HEK293 (cell line): ENCODE results near the gene C17orf67.

Experiments
- CTCF ChIA-PET: fragments of 350-600 bp; formaldehyde crosslinking; extraction: SDS; loops from one replicate; lab custom pipeline; 2021; ENCODE audit warnings: antibody characterized with exemption; lab: Yijun Ruan, JAX
- POLR2A ChIA-PET: fragments of 300-600 bp; formaldehyde crosslinking; extraction: SDS; loops from one replicate; lab custom pipeline; 2020; ENCODE audit warnings: antibody characterized with exemption, inconsistent platforms; lab: Yijun Ruan, JAX
- H3K27ac ChIP-seq: fragments of 200-500 bp; sonication (Bioruptor generic); 2 replicates; pipeline ENCODE4 v1.5.1; 2014; ENCODE audit warnings: low read depth, low read length, control low read depth, inconsistent platforms; ENCODE audit errors: extremely low read depth
- H3K36me3 ChIP-seq, 2 experiments: fragments of 200-500 bp in 1 of 2; sonication (Bioruptor generic) in 1 of 2; 1 replicate in 1 of 2; 2 replicates in 1 of 2; pipeline ENCODE4 v1.5.1; 2014 to 2017; ENCODE audit warnings: inconsistent platforms in 2 of 2, low read length in 2 of 2; ENCODE audit not compliant: control insufficient read depth in 2 of 2, insufficient read depth in 1 of 2
- H3K4me1 ChIP-seq: fragments of 200-500 bp; sonication (Bioruptor generic); 2 replicates; pipeline ENCODE4 v1.5.1; 2014; ENCODE audit warnings: mild to moderate bottlenecking, low read length, inconsistent platforms; ENCODE audit not compliant: control insufficient read depth, insufficient read depth
- H3K4me3 ChIP-seq: 2 replicates; pipeline ENCODE4 v1.5.1; 2011; ENCODE audit warnings: low read depth, mild to moderate bottlenecking, control low read depth, low read length, moderate library complexity
- H3K9me3 ChIP-seq: fragments of 200-500 bp; sonication (Bioruptor generic); 2 replicates; pipeline ENCODE4 v1.5.1; 2014; ENCODE audit warnings: low read depth, low read length, inconsistent platforms; ENCODE audit not compliant: control insufficient read depth, insufficient read depth
- GLIS1 ChIP-seq: fragments of 450-650 bp; formaldehyde crosslinking; IDR thresholded peaks from 2 replicates; pipeline ENCODE4 v1.5.1; 2016; ENCODE audit warnings: missing biosample characterization, missing genetic modification characterization
- HOXA7 ChIP-seq: sonication (generic); formaldehyde crosslinking; IDR thresholded peaks from 2 replicates; pipeline ENCODE4 v1.8.1; 2022; ENCODE audit warnings: missing genetic modification reagents, borderline replicate concordance
- KLF10 ChIP-seq: fragments of 450-650 bp; IDR thresholded peaks from 2 replicates; pipeline ENCODE4 v1.5.1; 2018; ENCODE audit warnings: missing biosample characterization, mild to moderate bottlenecking, missing genetic modification characterization
- ZBTB20 ChIP-seq: fragments of 450-650 bp; formaldehyde crosslinking; IDR thresholded peaks from 2 replicates; pipeline ENCODE4 v1.5.1; 2016; ENCODE audit warnings: missing biosample characterization, missing genetic modification characterization
- ZFP37 ChIP-seq: fragments of 450-650 bp; formaldehyde crosslinking; IDR thresholded peaks from 2 replicates; pipeline ENCODE4 v1.5.1; 2016; ENCODE audit warnings: missing biosample characterization, missing genetic modification characterization
- ZNF133 ChIP-seq: fragments of 450-650 bp; formaldehyde crosslinking; IDR thresholded peaks from 2 replicates; pipeline ENCODE4 v1.5.1; 2016; ENCODE audit warnings: missing biosample characterization, missing genetic modification characterization
- ZNF19 ChIP-seq: fragments of 450-650 bp; formaldehyde crosslinking; IDR thresholded peaks from 2 replicates; pipeline ENCODE4; 2016; ENCODE audit warnings: missing biosample characterization, missing genetic modification characterization, low read depth
- ZNF221 ChIP-seq: fragments of 450-650 bp; formaldehyde crosslinking; IDR thresholded peaks from 2 replicates; pipeline ENCODE4 v1.5.1; 2017; ENCODE audit warnings: missing biosample characterization, missing genetic modification characterization, borderline replicate concordance
- ZNF292 ChIP-seq: fragments of 450-650 bp; formaldehyde crosslinking; IDR thresholded peaks from 2 replicates; pipeline ENCODE4 v1.5.1; 2016; ENCODE audit warnings: low read depth, missing biosample characterization, missing genetic modification characterization, borderline replicate concordance
- ZNF366 ChIP-seq: fragments of 450-650 bp; formaldehyde crosslinking; conservative IDR thresholded peaks from 2 replicates; pipeline ENCODE4 v1.5.1; 2016; ENCODE audit warnings: missing biosample characterization, missing genetic modification characterization
- ZNF37A ChIP-seq: fragments of 450-650 bp; IDR thresholded peaks from 2 replicates; pipeline ENCODE4 v1.5.1; 2018; ENCODE audit warnings: missing biosample characterization, missing genetic modification characterization
- ZNF558 ChIP-seq: fragments of 450-650 bp; formaldehyde crosslinking; IDR thresholded peaks from 2 replicates; pipeline ENCODE4 v1.5.1; 2016; ENCODE audit warnings: missing biosample characterization, missing genetic modification characterization
- ZNF571 ChIP-seq: fragments of 450-650 bp; formaldehyde crosslinking; IDR thresholded peaks from 2 replicates; pipeline ENCODE4 v1.5.0; 2017; ENCODE audit warnings: missing biosample characterization, missing genetic modification characterization
- ZNF624 ChIP-seq: fragments of 450-650 bp; formaldehyde crosslinking; IDR thresholded peaks from 2 replicates; pipeline ENCODE4 v1.5.1; 2017; ENCODE audit warnings: missing biosample characterization, missing genetic modification characterization
- ZNF776 ChIP-seq: fragments of 450-650 bp; formaldehyde crosslinking; IDR thresholded peaks from 2 replicates; pipeline ENCODE4 v1.5.0; 2017; ENCODE audit warnings: missing biosample characterization, missing genetic modification characterization, borderline replicate concordance
- ZNF830 ChIP-seq: fragments of 450-650 bp; IDR thresholded peaks from 2 replicates; pipeline ENCODE4 v1.5.0; 2018; ENCODE audit warnings: missing biosample characterization, missing genetic modification characterization, low read depth, mild to moderate bottlenecking, moderate library complexity
- ZSCAN23 ChIP-seq: fragments of 450-650 bp; formaldehyde crosslinking; IDR thresholded peaks from 2 replicates; pipeline ENCODE4 v1.5.1; 2016; ENCODE audit warnings: missing biosample characterization, missing genetic modification characterization
- TF ChIP-seq, protein P1 (sequence below): fragments of 450-650 bp; formaldehyde crosslinking; IDR thresholded peaks from 2 replicates; pipeline ENCODE4 v1.5.1; 2016; ENCODE audit warnings: missing biosample characterization, missing genetic modification characterization
- TF ChIP-seq, protein P2 (sequence below): fragments of 450-650 bp; formaldehyde crosslinking; IDR thresholded peaks from 2 replicates; pipeline ENCODE4 v1.5.1; 2016; ENCODE audit warnings: missing biosample characterization, missing genetic modification characterization
- TF ChIP-seq, protein P3 (sequence below): fragments of 450-650 bp; formaldehyde crosslinking; IDR thresholded peaks from 2 replicates; pipeline ENCODE4 v1.5.1; 2016; ENCODE audit warnings: missing biosample characterization, missing genetic modification characterization
- TF ChIP-seq, protein P4 (sequence below): fragments of 450-650 bp; formaldehyde crosslinking; IDR thresholded peaks from 2 replicates; pipeline ENCODE4 v1.5.1; 2016; ENCODE audit warnings: missing biosample characterization, missing genetic modification characterization

The C17orf67 gene

DNA sequence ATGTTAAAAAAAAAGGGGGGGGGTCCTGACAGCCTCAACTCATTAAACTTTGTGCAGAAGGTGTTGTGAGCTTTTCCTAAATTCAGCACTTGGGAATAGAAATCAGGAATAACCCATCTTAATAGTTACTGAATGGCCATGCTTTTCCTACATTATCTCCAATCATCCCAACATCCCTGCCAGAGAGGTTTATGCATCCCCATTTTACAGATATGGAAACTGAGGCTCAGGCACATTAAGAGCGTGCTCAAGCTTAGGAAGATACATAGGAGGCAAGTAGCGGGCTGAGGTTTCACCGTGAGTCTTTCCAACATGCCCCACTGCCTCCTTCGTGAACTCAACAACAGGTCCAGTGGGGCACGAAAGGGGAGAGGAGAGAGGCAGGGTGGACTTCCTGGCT lies 78.4 kb downstream of the C17orf67 start:
- CTCF ChIA-PET: interaction anchor here (0.6 to 1.5 kb wide), 3 partner anchors 24 to 40 kb away, joined by 3 to 4 read pairs (median 4); no protein-coding TSS in a partner anchor

DNA sequence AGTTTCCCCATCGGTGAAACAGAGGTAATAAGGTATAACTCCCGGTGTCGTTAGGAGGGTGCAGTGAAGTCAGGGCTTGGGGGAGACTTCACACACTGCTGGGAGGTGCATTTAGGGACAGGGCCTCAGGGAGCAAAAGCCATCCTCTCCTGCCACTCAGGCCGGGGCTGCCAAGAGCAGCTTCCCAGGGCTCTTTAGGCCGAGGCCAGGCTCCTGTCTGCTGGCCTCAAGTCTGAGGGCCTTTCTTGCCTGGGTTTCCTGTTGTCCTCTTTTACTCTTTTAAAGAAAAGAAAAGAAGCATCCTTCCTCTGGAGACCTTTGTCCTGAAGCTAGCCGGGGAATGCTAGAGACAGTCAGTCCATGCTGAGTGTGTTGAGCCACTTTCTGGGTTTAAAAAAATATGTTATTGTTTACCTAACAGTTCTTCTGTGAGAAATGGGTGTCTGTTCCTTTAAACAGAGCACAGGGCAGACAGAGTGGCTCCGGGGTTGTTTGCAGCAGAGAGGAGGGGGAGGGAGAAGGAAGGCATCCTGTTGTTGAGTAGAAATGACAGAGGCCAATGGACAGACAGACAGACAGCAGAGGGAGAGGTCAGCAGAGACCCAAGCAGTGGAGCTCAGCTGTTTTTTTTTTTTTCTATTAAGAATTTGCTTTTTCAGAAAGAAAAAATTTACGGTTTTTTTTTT lies 79.1 kb downstream of the C17orf67 start:
- no peak overlapping the region for H3K27ac ChIP-seq
- no peaks in the 10 kb centered on the region for H3K36me3 ChIP-seq
- no peaks in the 10 kb centered on the region for H3K9me3 ChIP-seq
- no peak overlapping the region for H3K4me3 ChIP-seq
- TF ChIP-seq ZBTB20 (tag by site-specific recombination): 0 out of 2 replicates have a peak, but pooled peaks have one; percentile 15
- TF ChIP-seq ZNF37A (tag by site-specific recombination): no peak
- no peaks in the 10 kb centered on the region for H3K4me1 ChIP-seq
- CTCF ChIA-PET: interaction anchor here (0.6 to 1.3 kb wide), 4 partner anchors 26 to 68 kb away, joined by 3 to 6 read pairs (median 4); no protein-coding TSS in a partner anchor
- POLR2A ChIA-PET: no interaction called here

More for the DNA sequence above, 78.4 kb downstream of the C17orf67 start:
- Histone ChIP-seq H3K36me3 (no peaks in the 10 kb centered on the region), H3K4me1 (no peaks in the 10 kb centered on the region), H3K4me3 (no peak overlapping the region), H3K9me3 (no peaks in the 10 kb centered on the region), H3K27ac (no peak overlapping the region)
- POLR2A ChIA-PET: no interaction called here
- no peak for TF ChIP-seq ZNF366 (tag by site-specific recombination)
- TF ChIP-seq ZNF571 (tag by site-specific recombination): no peak
- no peak for TF ChIP-seq ZNF624 (tag by site-specific recombination)

DNA sequence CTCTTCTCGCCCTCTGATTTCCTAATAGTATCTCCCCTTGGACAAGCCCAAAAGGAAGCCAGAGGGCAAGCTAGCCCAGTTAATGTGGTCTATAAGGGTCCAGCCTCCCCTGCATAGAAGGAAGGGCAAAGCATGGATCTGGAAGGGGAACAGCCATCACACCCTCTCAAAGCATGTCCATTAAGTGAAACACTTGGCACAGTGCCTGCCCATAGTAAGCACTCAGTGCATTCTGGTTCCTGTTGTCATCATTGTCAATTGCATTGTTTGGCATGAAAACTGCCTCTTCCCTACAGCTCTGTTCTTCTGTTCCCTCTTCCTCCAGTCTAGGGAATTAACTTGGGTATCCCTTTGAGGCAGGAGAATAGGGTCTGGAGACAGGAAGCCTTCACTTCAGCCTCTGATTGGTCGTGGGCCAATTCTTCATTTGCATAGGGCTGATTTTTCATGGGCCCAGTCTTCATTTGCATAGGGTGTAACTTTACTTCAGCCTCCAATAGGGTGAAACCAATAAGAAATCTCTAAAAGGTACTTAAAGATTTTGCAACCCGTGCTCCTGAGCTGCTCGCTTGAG lies 81.4 kb downstream of the C17orf67 start:
- H3K4me3 ChIP-seq: no peak overlapping the region
- H3K27ac ChIP-seq: no peak overlapping the region
- H3K4me1 ChIP-seq: no peaks in the 10 kb centered on the region
- ChIA-PET CTCF (interaction anchor here (1.2 to 1.3 kb wide), 3 partner anchors 36 to 160 kb away, joined by 3 to 4 read pairs (median 3); no protein-coding TSS in a partner anchor), POLR2A (no interaction called here)
- H3K36me3 ChIP-seq: no peaks in the 10 kb centered on the region
- H3K9me3 ChIP-seq: no peaks in the 10 kb centered on the region
- TF ChIP-seq GLIS1 (tag by site-specific recombination): no peak
- TF ChIP-seq, protein P1, sequence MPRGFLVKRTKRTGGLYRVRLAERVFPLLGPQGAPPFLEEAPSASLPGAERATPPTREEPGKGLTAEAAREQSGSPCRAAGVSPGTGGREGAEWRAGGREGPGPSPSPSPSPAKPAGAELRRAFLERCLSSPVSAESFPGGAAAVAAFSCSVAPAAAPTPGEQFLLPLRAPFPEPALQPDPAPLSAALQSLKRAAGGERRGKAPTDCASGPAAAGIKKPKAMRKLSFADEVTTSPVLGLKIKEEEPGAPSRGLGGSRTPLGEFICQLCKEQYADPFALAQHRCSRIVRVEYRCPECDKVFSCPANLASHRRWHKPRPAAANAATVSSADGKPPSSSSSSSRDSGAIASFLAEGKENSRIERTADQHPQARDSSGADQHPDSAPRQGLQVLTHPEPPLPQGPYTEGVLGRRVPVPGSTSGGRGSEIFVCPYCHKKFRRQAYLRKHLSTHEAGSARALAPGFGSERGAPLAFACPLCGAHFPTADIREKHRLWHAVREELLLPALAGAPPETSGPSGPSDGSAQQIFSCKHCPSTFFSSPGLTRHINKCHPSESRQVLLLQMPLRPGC: no peak
- no peak for TF ChIP-seq KLF10 (tag by site-specific recombination)
- TF ChIP-seq ZNF221 (tag by site-specific recombination): no peak
- TF ChIP-seq ZNF19 (tag by site-specific recombination): no peak
- no peak for TF ChIP-seq ZNF133 (tag by site-specific recombination)
- TF ChIP-seq, protein P2, sequence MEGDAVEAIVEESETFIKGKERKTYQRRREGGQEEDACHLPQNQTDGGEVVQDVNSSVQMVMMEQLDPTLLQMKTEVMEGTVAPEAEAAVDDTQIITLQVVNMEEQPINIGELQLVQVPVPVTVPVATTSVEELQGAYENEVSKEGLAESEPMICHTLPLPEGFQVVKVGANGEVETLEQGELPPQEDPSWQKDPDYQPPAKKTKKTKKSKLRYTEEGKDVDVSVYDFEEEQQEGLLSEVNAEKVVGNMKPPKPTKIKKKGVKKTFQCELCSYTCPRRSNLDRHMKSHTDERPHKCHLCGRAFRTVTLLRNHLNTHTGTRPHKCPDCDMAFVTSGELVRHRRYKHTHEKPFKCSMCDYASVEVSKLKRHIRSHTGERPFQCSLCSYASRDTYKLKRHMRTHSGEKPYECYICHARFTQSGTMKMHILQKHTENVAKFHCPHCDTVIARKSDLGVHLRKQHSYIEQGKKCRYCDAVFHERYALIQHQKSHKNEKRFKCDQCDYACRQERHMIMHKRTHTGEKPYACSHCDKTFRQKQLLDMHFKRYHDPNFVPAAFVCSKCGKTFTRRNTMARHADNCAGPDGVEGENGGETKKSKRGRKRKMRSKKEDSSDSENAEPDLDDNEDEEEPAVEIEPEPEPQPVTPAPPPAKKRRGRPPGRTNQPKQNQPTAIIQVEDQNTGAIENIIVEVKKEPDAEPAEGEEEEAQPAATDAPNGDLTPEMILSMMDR (tag by site-specific recombination): no peak
- TF ChIP-seq ZFP37 (tag by site-specific recombination): no peak
- no peak for TF ChIP-seq ZNF776
- TF ChIP-seq, protein P3, sequence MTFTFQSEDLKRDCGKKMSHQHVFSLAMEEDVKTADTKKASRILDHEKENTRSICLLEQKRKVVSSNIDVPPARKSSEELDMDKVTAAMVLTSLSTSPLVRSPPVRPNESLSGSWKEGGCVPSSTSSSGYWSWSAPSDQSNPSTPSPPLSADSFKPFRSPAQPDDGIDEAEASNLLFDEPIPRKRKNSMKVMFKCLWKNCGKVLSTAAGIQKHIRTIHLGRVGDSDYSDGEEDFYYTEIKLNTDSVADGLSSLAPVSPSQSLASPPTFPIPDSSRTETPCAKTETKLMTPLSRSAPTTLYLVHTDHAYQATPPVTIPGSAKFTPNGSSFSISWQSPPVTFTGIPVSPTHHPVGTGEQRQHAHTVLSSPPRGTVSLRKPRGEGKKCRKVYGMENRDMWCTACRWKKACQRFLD (tag by site-specific recombination): no peak
- no peak for TF ChIP-seq ZNF558 (tag by site-specific recombination)
- no peak for TF ChIP-seq ZSCAN23
- TF ChIP-seq ZNF292 (tag by site-specific recombination): no peak
- TF ChIP-seq ZNF830 (tag by site-specific recombination): no peak
- TF ChIP-seq HOXA7: no peak
- TF ChIP-seq, protein P4, sequence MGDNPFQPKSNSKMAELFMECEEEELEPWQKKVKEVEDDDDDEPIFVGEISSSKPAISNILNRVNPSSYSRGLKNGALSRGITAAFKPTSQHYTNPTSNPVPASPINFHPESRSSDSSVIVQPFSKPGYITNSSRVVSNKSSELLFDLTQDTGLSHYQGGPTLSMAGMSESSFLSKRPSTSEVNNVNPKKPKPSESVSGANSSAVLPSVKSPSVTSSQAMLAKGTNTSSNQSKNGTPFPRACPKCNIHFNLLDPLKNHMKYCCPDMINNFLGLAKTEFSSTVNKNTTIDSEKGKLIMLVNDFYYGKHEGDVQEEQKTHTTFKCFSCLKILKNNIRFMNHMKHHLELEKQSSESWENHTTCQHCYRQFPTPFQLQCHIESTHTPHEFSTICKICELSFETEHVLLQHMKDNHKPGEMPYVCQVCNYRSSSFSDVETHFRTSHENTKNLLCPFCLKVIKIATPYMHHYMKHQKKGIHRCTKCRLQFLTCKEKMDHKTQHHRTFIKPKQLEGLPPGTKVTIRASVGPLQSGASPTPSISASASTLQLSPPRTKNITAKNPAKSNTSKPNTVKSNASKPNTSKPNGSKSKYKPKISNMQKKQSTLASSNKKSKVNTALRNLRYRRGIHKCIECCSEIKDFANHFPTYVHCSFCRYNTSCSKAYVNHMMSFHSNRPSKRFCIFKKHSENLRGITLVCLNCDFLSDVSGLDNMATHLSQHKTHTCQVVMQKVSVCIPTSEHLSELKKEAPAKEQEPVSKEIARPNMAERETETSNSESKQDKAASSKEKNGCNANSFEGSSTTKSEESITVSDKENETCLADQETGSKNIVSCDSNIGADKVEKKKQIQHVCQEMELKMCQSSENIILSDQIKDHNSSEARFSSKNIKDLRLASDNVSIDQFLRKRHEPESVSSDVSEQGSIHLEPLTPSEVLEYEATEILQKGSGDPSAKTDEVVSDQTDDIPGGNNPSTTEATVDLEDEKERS: no peak
